GM19023 (cell line): ENCODE data around the gene B3GALT4.
A peak's percentile ranks its signal among the peaks of the same experiment; 100 is the strongest.
"Not testable (repeated sequence)": the region's sequence is repeated elsewhere in the genome, so short reads cannot be mapped to it uniquely, and the experiment has no call there.

Source experiments
- ATAC-seq: cut with Tn5 transposase; IDR thresholded peaks from one replicate; pipeline ENCODE4 v1.9.1; 2021; ENCODE audit warnings: mild to moderate bottlenecking, moderate library complexity; ENCODE audit not compliant: unreplicated experiment

Gene B3GALT4

DNA sequence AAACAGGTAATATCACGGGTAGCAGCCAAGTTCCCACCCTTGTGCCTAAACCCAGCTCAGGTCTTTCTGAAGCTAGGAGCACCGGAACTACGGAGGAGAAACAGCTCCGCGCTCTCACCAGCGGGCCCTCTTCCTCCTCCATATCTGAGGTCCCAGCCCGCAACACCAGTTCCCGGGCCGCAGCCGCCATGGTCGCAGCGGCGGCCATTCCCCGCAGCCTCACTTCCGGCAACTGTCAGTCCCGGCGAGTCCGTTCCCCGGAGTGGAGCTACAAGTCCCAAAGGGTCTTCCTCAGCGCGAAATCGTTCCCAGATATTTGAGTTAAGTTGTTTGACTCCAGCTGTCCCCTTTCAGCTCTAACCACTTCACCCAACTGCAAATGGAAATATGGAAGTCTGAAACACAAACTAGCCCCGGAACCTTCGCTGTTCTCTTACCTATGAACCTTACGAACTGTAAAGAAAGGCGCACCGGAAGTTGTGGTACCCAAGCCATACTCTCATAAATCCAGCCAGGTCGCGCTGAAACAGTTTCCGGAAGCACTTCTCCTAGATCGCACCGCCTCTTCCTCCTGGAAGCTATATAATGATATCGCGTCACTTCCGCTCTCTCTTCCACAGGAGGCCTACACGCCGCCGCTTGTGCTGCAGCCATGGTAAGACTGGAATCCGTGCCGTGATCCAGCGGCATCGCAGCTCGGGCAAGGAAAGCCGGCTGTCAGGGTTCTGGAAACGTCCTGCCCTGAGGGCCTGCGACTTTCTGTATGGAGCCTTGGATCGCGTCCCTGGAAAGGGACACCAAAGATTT, 5.3 kb upstream of the B3GALT4 start, which contains the start of the genes RPS18 and VPS52:
TSS of gene RPS18 (plus strand) at position 608 of the 807 bp plus-strand sequence. CDS start at position 653, 45 bp downstream.
TSS of gene VPS52 (minus strand) at position 409 of the 807 bp plus-strand sequence. CDS start at position 208, 201 bp downstream.
- ATAC-seq, result peak; percentile 75

DNA sequence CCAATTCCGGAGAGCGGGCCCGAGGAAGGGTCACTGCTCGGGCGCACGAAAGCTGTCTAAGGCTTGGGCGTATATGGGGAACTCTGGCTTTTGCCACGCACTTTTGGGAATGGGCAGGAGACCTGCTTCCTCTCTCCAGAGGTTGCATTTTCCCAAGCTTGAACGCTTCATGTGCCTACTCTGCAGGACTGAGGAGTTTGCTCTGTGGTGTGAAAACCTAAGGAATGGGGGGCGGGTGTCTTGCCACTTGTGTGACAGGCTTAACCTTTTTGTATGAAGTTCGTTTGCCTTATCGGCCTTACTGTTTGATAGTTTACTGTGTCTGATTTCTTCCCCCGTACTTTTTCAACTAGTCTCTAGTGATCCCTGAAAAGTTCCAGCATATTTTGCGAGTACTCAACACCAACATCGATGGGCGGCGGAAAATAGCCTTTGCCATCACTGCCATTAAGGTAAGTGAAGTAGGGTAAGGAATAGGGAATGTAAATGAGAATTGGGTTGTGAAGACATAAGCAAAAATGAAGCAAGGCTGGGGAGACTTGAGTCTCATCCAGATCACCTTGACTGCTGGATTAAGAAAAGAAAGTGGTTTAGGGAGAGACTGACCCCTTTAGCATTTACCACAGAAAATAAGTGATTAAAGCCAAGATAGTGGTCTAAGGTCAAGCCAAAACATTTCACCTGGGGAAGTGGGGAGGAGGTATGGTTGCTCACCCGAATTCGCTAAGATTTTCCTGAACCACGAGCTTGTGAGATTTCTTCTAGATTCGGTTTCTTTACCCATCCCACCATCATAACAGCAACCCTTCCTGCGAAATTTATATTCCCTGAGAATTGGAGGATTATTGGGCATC, 4.4 kb upstream of the B3GALT4 start:
- ATAC-seq, result no peak

DNA sequence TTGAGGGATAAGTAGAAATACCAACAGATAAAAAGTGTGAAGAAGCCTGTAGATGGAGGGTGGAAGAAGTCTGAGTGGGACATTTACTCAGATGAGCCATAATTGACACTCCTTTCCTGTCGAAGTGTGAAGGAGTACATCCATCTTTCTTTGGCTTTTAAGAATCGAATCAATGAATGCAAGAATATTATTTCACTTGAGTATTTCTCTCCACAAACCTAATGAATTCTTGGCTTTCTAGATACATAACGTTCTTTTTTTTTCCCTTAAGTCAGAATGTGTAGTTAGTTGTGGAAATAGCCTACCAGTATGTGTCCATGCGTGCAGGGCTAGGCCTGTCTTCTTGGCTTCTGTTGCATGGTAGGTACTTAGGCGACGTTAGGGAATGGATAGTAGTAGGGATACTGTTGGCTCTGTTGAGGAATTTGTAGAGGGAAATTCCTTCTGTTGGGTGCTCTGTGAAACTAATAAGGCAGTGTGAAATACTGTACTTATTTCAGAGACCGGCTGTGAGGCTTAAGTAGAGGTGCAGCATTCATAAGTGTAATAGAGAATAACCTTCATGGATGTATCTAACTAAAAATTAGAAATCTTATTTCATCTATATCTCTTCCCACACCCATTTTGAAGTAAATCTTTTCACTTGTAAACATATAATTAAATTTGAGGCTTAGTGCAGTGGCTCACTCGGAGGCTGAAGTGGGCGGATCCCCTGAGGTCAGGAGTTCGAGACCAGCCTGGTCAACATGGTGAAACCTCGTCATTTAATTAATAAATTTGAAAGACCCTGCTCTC, 3.6 kb upstream of the B3GALT4 start:
- ATAC-seq, result no peak

DNA sequence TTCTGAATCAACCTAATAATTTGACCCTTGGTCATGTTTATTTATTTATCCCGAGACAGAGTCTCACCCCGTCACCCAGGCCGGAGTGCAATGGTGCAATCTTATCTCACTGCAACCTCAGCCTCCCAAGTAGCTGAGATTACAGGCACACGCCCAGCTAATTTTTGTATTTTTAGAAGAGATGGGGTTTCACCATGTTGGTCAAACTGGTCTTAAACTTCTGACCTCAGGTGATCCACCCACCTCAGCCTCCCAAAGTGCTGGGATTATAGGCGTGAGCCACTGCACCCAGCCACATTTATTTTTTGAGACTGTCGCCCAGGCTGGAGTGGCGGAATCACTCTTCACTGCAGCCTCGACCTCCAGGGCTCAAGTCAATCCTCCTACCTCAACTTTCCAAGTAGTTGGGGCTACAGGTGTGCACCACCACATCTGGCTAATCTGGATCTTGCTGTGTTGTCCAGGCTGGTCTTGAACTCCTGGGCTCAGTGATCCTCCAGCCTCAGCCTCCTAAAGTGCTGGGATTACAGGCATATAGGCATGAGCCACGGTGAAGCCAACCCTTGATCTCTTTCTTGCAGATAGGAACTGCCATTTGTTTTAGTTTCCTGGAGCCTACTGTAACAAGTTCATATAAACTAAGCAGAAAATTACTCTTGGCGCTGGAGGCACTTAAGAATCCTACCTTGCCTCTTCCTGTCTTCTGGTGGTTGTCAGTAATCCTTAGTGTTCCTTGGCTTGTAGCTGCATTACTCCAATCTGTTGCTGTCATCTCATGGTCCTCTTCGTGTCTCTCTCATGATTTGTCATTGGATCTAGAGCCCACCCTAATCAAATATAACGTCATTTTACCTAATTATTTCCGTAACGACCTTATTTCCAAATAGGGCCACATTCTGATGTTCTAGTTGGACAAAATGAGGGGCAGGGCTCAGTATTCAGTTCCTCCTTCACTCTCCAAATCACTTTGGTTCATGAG, 2.7 kb upstream of the B3GALT4 start:
- ATAC-seq, result no peak

DNA sequence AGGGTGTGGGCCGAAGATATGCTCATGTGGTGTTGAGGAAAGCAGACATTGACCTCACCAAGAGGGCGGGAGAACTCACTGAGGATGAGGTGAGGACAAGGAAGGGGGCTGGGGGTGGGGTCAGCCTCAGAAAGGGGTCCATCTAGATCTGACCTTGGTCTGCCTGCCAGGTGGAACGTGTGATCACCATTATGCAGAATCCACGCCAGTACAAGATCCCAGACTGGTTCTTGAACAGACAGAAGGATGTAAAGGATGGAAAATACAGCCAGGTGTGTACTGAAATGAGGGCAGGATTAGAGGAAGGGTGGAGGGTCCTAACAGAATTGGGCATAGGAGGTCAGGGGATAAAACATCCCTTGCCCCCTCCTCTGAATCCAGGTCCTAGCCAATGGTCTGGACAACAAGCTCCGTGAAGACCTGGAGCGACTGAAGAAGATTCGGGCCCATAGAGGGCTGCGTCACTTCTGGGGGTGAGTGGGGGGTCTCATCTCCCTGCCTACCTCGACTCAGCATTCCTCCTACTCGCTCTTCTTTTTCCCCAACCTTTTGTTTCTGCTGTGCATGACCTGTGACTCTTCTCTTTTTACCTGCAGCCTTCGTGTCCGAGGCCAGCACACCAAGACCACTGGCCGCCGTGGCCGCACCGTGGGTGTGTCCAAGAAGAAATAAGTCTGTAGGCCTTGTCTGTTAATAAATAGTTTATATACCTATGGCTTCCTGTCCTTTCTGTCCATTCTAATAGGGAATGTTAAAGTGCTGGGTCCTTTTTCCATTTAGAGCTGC, 935 bp upstream of the B3GALT4 start:
- ATAC-seq, result not testable (repeated sequence)

DNA sequence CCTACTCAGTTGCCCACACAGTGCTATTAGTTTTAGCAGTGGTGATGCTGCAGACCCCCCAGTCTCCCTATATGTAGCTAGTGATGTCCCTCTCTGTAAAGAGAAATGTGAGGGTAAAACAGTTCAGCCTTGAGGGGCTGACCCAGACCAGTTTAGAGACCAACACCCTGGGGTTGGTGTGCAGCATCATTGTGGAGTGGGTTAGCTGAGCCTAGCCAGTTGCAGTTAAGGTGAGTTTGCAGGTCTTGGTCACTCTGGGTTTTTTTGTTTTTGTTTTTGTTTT, 401 bp upstream of the B3GALT4 start:
- no peak for ATAC-seq

DNA sequence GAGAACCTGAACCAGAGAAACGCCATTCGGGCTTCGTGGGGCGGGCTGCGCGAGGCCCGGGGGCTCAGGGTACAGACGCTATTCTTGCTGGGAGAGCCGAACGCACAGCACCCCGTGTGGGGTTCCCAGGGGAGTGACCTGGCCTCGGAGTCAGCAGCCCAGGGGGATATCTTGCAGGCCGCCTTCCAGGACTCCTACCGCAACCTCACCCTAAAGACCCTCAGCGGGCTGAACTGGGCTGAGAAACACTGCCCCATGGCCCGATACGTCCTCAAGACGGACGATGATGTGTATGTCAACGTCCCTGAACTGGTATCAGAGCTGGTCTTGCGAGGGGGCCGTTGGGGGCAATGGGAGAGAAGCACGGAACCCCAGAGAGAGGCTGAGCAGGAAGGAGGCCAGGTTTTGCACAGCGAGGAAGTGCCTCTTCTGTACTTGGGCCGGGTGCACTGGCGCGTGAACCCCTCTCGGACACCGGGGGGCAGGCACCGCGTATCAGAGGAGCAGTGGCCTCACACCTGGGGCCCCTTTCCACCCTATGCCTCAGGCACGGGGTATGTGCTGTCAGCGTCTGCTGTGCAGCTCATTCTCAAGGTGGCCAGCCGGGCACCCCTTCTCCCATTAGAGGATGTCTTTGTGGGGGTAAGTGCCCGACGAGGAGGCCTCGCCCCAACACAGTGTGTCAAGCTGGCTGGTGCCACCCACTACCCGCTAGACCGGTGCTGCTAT, 904 bp downstream of the B3GALT4 start:
- ATAC-seq, result peak; percentile 23

DNA sequence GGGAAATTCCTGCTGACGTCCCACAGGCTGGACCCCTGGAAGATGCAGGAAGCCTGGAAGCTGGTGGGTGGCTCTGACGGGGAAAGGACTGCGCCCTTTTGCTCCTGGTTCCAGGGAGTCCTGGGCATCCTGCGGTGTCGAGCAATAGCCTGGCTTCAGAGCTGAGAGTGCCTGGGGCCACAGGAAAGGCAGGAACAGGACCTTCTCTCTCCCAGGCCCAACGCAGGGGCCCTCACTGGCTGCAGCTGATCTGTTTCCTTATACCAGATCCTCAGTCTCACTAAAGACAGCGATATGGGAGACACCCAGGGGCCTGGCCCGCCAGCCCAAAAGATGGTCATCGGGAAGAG, 1.4 kb downstream of the B3GALT4 start:
- ATAC-seq, result no peak

DNA sequence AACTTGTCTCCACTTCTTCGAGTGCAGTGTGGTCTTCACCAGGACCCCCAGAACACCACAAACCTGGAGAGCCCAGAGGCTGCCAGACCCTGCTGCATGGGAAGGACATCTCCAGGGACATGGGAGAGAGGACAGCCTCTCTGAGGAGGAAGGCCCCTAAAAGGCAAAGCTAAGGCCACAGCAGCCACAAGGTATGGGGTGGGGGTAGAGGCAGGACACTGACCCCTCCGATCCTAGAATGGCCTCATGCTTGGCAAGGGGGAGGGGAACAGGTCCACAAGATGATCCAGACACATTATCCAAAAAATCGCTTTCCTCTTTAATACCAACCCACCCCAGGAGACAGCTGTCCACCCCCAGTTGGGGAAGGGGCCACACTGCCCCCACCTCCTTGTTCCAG, 1.9 kb downstream of the B3GALT4 start:
- ATAC-seq, result no peak

DNA sequence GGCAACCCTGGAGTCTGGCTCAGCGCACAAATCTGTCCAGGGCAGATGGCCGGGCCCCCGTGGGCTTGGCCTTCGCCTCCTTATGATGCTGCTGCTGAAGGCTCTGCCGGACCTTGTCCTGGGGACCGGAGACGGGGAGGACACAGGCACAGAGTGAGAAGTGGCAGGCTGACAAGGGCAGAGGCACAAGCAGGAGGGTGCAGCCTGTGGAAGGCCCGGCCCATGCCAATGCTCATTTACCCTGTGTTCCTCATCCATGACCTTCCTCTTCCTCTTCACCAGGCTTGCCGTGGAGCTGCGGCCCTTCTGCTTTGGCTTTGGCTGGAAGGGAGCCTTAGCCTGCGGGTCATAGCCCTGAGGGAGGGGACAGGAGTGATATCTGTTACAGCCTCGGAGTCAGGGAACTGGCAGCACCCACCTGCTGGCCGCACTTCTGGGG, 2.4 kb downstream of the B3GALT4 start:
- no peak for ATAC-seq

DNA sequence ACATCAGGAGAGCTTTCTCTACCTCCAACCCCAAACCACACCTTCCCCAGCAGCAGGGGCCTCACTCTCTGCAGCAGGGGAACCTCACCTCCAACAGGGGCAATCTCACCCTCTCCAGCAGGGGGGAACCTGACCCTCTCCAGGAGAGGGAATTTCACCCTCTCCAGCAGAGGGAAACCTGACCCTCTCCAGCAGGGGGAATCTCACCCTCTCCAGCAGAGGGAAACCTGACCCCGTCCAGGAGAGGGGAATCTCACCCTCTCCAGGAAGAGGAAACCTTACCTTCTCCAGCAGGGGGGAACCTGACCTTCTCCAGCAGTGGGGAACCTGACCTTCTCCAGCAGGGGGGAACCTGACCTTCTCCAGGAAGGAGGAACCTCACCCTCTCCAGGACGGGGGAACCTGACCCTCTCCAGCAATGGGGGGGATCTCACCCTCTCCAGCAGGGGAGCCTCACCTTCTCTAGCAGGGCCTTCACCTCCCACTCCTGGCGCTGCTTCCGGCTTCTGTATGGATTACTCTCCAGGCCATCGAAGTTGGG, 3.1 kb downstream of the B3GALT4 start:
- no peak for ATAC-seq

DNA sequence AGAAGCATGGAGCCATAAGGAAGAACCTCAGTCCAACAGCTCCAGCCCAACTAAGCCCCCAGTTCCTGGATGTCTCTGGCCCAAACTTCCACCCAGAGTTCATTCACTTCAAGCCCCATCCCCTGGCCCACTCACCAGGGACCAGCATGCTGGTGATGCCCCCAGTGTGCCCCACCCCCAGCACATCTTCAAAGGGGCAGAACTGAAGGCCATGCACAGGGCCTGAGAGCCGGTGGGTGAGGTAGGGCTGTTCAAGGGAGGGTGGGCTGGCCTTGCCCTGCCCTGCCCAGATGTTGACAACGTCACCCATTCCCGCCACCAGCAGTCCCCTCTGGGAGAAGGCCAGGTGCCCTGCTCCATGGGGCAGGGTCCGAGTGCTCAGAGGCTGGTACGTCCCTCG, 3.6 kb downstream of the B3GALT4 start:
- no peak for ATAC-seq

DNA sequence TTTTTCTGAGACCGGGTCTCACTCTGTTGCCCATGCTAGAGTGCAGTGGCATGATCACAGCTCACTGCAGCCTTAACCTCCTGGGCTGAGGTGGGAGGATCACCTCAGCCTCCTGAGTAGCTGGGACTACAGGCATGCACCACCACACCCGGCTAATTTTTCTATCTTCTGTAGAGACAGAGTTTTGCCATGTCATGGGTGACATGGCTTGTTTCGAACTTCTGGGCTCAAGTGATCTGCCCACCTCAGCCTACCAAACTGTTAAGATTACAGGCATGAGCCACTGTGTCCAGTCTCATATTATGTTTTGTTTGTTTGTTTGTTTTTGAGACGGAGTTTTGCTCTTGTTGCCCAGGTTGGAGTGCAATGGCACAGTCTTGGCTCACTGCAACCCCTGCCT, 8.3 kb downstream of the B3GALT4 start:
- not testable (repeated sequence) for ATAC-seq

DNA sequence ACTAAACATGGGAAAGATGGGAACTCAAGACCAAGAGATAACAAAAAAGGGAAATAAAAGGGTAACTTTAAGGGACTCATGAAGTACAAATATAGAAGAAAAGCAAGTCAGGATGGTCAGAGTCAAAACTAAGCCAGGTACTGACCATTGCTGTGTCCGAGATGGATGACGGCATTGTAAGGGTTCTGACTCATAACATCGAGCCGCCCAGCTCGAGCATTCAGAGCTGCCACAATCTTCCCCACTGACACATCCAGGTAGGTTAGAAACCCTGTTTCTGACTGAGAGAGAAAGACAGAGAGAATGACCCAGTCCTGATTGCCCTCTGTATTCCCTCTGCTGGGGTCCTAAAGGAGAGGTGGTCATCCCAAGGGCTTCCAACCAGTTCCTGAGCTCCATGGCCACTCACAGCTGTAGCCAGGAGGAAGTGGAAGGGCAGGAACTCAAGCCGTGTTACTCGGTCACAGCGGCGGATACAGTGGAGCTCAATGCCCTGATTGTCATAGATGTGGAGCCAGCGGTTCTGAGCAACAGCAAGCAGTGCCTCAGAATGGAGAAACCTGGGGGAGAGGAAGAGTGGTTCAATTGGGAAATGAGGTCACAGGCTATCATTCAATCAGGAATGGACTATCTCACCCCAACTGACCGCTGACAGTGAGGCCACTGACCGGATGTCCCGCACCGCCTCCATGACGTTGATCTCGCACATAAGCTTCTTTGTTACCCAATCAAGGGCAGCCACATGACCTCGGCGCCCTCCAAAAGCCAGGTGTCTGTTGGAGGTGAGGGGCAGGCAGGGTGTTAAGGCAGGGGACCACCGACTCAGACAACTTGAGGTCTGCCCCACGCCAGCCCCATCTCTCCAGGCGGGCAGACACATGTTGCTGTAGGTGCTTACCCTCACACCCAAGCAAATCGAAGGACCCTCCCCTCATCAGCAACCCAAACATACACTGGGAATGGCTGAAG, 10.3 kb downstream of the B3GALT4 start:
- ATAC-seq, result no peak

DNA sequence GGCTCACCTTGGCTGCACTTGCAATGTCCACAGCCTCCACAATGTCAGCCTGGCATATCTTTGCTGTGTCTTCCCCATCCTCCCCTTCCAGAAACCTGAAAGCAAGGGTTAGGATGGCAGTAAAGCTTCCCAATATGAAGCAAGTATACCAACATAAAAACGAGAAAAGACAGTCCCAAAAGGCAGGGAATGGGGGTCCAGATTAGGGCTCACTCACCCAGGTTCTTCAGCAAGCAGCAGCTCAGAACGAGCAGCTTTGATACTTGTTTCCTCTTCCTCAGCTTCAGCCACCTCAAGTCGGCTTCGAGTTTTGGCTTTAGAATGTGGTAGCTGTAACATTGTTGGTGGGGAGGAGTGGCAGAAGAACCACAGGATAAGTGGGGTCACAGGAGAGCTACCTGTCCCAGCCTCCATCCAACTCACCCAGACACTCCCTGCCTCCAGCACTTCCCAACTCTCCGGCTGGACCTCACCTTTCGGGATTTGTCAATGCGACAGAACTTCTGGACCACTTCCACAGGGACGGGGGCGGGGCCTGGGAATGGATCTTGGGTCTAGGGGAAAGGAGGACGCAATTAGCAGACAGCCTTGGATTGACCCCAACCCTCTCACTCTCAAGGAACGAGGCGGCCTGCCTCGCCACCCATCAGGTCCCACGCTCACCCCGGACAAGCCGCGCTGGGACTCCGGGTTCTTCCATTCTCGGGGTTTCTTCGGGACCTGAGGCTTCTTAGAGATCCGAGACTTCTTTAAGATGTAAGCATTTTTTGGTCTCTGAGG, 11.4 kb downstream of the B3GALT4 start:
- no peak for ATAC-seq
